ENCODE data around the gene LMX1A.

DNA sequence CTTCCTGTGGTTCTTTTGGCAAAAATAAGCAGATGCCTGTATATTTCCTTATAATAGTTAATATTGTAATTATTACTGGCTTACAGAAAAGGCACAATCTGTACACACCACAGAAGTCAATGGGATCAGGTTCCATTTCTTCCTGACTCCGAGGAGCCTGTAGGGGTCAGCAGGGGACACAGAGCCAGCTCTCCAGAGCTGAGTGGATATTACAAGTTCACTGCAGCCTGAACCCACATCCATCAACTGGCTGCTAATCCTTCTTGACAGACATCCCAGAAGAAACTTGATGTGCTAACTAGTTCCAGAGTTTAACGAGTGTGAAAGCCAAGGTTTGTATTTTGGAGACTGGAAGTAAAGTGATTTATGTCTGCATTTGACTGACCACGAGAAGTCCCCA is 203.8 kb downstream of the LMX1A start:
- TF ChIP-seq, protein P1, sequence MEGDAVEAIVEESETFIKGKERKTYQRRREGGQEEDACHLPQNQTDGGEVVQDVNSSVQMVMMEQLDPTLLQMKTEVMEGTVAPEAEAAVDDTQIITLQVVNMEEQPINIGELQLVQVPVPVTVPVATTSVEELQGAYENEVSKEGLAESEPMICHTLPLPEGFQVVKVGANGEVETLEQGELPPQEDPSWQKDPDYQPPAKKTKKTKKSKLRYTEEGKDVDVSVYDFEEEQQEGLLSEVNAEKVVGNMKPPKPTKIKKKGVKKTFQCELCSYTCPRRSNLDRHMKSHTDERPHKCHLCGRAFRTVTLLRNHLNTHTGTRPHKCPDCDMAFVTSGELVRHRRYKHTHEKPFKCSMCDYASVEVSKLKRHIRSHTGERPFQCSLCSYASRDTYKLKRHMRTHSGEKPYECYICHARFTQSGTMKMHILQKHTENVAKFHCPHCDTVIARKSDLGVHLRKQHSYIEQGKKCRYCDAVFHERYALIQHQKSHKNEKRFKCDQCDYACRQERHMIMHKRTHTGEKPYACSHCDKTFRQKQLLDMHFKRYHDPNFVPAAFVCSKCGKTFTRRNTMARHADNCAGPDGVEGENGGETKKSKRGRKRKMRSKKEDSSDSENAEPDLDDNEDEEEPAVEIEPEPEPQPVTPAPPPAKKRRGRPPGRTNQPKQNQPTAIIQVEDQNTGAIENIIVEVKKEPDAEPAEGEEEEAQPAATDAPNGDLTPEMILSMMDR (conservative IDR thresholded peaks at IDR 0.05), result peak; percentile 57
- no peak for TF ChIP-seq ZFX (IDR thresholded peaks at IDR 0.05)
